DND-41 (cell line): ENCODE results near the gene UTY.
"Not testable (repeated sequence)": the region's sequence is repeated elsewhere in the genome, so short reads cannot be mapped to it uniquely, and the experiment has no call there.

Experiments used
- ATAC-seq: fragments of 200-7000 bp; cut with Tn5 transposase; 3 replicates; pipeline ENCODE4 v1.9.1; 2021; ENCODE audit warnings: low read depth; ENCODE audit not compliant: insufficient read depth
- DNase-seq: peaks from one replicate; pipeline ENCODE4 v3.0.0-alpha.2; 2020
- H2AFZ ChIP-seq: 2 replicates; pipeline ENCODE4 v1.6.0; 2012; ENCODE audit warnings: low read depth, low read length
- H3K27ac ChIP-seq: 2 replicates; pipeline ENCODE4 v1.5.1; 2012; ENCODE audit warnings: low read length, inconsistent platforms
- H3K27me3 ChIP-seq: fragments of 200-600 bp; sonication (generic); 2 replicates; pipeline ENCODE4 v1.6.0; 2012; ENCODE audit warnings: low read length, mild to moderate bottlenecking, inconsistent platforms; ENCODE audit not compliant: insufficient read depth, poor library complexity
- H3K36me3 ChIP-seq: 2 replicates; pipeline ENCODE4 v1.5.1; 2012; ENCODE audit warnings: low read length, inconsistent platforms; ENCODE audit not compliant: insufficient read depth
- H3K4me1 ChIP-seq: 2 replicates; pipeline ENCODE4 v1.5.1; 2012; ENCODE audit warnings: mild to moderate bottlenecking, low read length; ENCODE audit not compliant: insufficient read depth
- H3K4me2 ChIP-seq: 2 replicates; pipeline ENCODE4 v1.6.0; 2012; ENCODE audit warnings: mild to moderate bottlenecking, moderate library complexity, low read length, inconsistent platforms; ENCODE audit not compliant: insufficient read depth
- H3K4me3 ChIP-seq, 2 experiments: fragments of 200-600 bp in 1 of 2; shearing (Covaris generic) in 1 of 2; 2 replicates each; pipeline ENCODE4 v1.5.1; 2012 to 2016; ENCODE audit warnings: inconsistent platforms in 2 of 2, low read length in 2 of 2, mild to moderate bottlenecking in 2 of 2, low read depth in 1 of 2, moderate library complexity in 1 of 2
- H3K79me2 ChIP-seq: 2 replicates; pipeline ENCODE4 v1.6.0; 2012; ENCODE audit warnings: low read length, inconsistent platforms; ENCODE audit not compliant: insufficient read depth
- H3K9ac ChIP-seq: 2 replicates; pipeline ENCODE4 v1.6.0; 2012; ENCODE audit warnings: low read depth, mild to moderate bottlenecking, inconsistent platforms, low read length, moderate library complexity
- H3K9me3 ChIP-seq: 2 replicates; pipeline ENCODE4 v1.5.1; 2012; ENCODE audit warnings: low read length, moderate library complexity, mild to moderate bottlenecking, inconsistent platforms; ENCODE audit not compliant: insufficient read depth, severe bottlenecking
- H4K20me1 ChIP-seq: 2 replicates; pipeline ENCODE4 v1.6.0; 2012; ENCODE audit warnings: low read length; ENCODE audit not compliant: insufficient read depth
- CTCF ChIP-seq: IDR thresholded peaks from 2 replicates; pipeline ENCODE4 v1.5.1; 2012; ENCODE audit warnings: borderline replicate concordance, low read length, moderate library complexity, mild to moderate bottlenecking; ENCODE audit not compliant: poor library complexity, severe bottlenecking; ENCODE audit errors: extremely low read depth
- EZH2 ChIP-seq: IDR thresholded peaks from 3 replicates; pipeline ENCODE4 v1.6.1; 2012; ENCODE audit warnings: borderline replicate concordance, low read depth, mild to moderate bottlenecking, moderate library complexity, low read length, inconsistent platforms; ENCODE audit not compliant: severe bottlenecking

The UTY gene

GRCh38 chrY:13291199-13291598 is 188.6 kb downstream of the UTY start:
- no peak for ATAC-seq
- no peak for DNase-seq
- no peak overlapping the region for H3K4me3 ChIP-seq

GRCh38 chrY:13282151-13283054 is 197.4 kb downstream of the UTY start:
- ATAC-seq, H3K9me3 ChIP-seq, DNase-seq, H4K20me1 ChIP-seq, H3K27ac ChIP-seq, H2AFZ ChIP-seq, H3K4me3 ChIP-seq, H3K27me3 ChIP-seq, H3K4me1 ChIP-seq, H3K79me2 ChIP-seq, H3K9ac ChIP-seq, H3K4me2 ChIP-seq: not testable (repeated sequence)
- peaks cover 51% of the 10 kb centered on the region for H3K36me3 ChIP-seq

More at GRCh38 chrY:13291199-13291598, 188.6 kb downstream of the UTY start:
- Histone ChIP-seq H3K4me1 (no peaks in the 10 kb centered on the region), H3K27me3 (no peaks in the 10 kb centered on the region), H4K20me1 (no peaks in the 10 kb centered on the region), H3K36me3 (peaks cover 87% of the 10 kb centered on the region), H3K27ac (no peak overlapping the region), H3K9ac (no peak overlapping the region), H3K79me2 (no peaks in the 10 kb centered on the region), H2AFZ (no peak overlapping the region), H3K4me2 (no peak overlapping the region), H3K9me3 (peaks cover 8% of the 10 kb centered on the region)
- no peak for TF ChIP-seq EZH2
- no peak for TF ChIP-seq CTCF

- no peak overlapping the region for H3K4me3 ChIP-seq
- H3K4me2 ChIP-seq, result no peak overlapping the region
- H3K27me3 ChIP-seq, result no peaks in the 10 kb centered on the region
- no peak for DNase-seq
- no peak overlapping the region for H3K27ac ChIP-seq
- H3K36me3 ChIP-seq, result peaks cover 34% of the 10 kb centered on the region
- H3K4me1 ChIP-seq, result no peaks in the 10 kb centered on the region
- TF ChIP-seq CTCF (no peak), EZH2 (no peak)
- H2AFZ ChIP-seq, result no peak overlapping the region
- H3K9me3 ChIP-seq, result no peaks in the 10 kb centered on the region
- H4K20me1 ChIP-seq, result no peaks in the 10 kb centered on the region
- H3K9ac ChIP-seq, result no peak overlapping the region
- ATAC-seq, result no peak
- H3K79me2 ChIP-seq, result no peaks in the 10 kb centered on the region
Measured at GRCh38 chrY:13279561-13279960, 200.3 kb downstream of the UTY start.

DNA sequence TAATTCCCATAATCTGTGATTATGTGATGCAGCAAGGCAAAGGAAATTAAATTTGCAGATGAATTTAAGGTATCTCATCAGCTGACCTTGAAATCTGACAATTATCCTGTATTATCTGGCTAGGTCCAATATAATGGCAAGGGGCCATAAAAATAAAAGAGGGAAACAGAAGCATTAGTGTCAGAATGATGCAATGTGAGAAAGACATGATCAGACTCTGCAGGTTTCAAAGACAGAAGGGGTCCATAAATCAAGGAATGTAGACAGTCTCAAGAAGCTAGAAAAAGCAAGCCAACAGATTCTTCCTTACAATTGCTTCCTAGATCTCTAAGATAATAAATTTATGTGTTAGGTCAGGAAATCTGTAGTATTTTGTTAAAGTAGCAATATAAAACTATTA is 208.1 kb downstream of the UTY start:
- ATAC-seq (no peak), DNase-seq (no peak)
- Histone ChIP-seq H4K20me1 (no peaks in the 10 kb centered on the region), H3K9me3 (no peaks in the 10 kb centered on the region), H3K27ac (no peak overlapping the region), H3K27me3 (no peaks in the 10 kb centered on the region), H3K9ac (no peak overlapping the region), H3K4me1 (no peaks in the 10 kb centered on the region), H3K36me3 (peaks cover 46% of the 10 kb centered on the region), H2AFZ (no peak overlapping the region), H3K4me3 (no peak overlapping the region), H3K79me2 (no peaks in the 10 kb centered on the region), H3K4me2 (no peak overlapping the region)
- TF ChIP-seq CTCF (no peak), EZH2 (no peak)

GRCh38 chrY:13253941-13254440 is 225.8 kb downstream of the UTY start:
- H3K79me2 ChIP-seq, H3K4me2 ChIP-seq, H3K4me1 ChIP-seq, DNase-seq, H3K4me3 ChIP-seq, H4K20me1 ChIP-seq, H3K9me3 ChIP-seq, H3K9ac ChIP-seq, H3K27me3 ChIP-seq, H2AFZ ChIP-seq, H3K27ac ChIP-seq, ATAC-seq: not testable (repeated sequence)
- H3K36me3 ChIP-seq, result peaks cover 11% of the 10 kb centered on the region
